IPS-NIHi11 (cell line): ENCODE results near the gene EIF4EBP3.

Source experiments
- DNase-seq: peaks from one replicate; pipeline ENCODE4 v3.0.0; 2012; ENCODE audit warnings: mixed read lengths, low spot score

The EIF4EBP3 gene

GRCh38 chr5:140557136-140557805 is 9.8 kb downstream of the EIF4EBP3 start, which contains the start of gene SRA1:
Gene SRA1, minus strand, starts transcription at chr5:140557473. Its CDS starts 21 bp downstream, at chr5:140557452.
- DNase-seq, result peak; percentile 96

GRCh38 chr5:140557965-140558364 is 10.5 kb downstream of the EIF4EBP3 start:
- DNase-seq, result no peak

GRCh38 chr5:140558542-140558941 is 11.1 kb downstream of the EIF4EBP3 start:
- no peak for DNase-seq

GRCh38 chr5:140560227-140560626 is 12.8 kb downstream of the EIF4EBP3 start:
- DNase-seq, result no peak

GRCh38 chr5:140561753-140562523 is 14.5 kb downstream of the EIF4EBP3 start:
- no peak for DNase-seq

GRCh38 chr5:140563596-140563995 is 16.1 kb downstream of the EIF4EBP3 start:
- no peak for DNase-seq

- peak; percentile 95 for DNase-seq
Measured at GRCh38 chr5:140564196-140565023, 16.9 kb downstream of the EIF4EBP3 start, which contains the start of the genes APBB3 and SLC35A4. Gene APBB3, minus strand, starts transcription at chr5:140564598. Its CDS starts 353 bp downstream, at chr5:140564245. Gene SLC35A4, plus strand, starts transcription at chr5:140564828. Its CDS starts 2,342 bp downstream, at chr5:140567170.

- no peak for DNase-seq
Measured at GRCh38 chr5:140565024-140565779, 17.7 kb downstream of the EIF4EBP3 start.

- no peak for DNase-seq
Measured at GRCh38 chr5:140565780-140566095, 18.3 kb downstream of the EIF4EBP3 start.

GRCh38 chr5:140566665-140567064 is 19.2 kb downstream of the EIF4EBP3 start:
- DNase-seq, result no peak

GRCh38 chr5:140567136-140567818 is 19.8 kb downstream of the EIF4EBP3 start:
- no peak for DNase-seq

- DNase-seq, result no peak
Measured at GRCh38 chr5:140567871-140568270, 20.4 kb downstream of the EIF4EBP3 start.

GRCh38 chr5:140568443-140569063 is 21.1 kb downstream of the EIF4EBP3 start:
- no peak for DNase-seq

GRCh38 chr5:140569197-140569596 is 21.7 kb downstream of the EIF4EBP3 start:
- no peak for DNase-seq

- no peak for DNase-seq
Measured at GRCh38 chr5:140570058-140570457, 22.6 kb downstream of the EIF4EBP3 start.

GRCh38 chr5:140570488-140570887 is 23.0 kb downstream of the EIF4EBP3 start:
- no peak for DNase-seq

- no peak for DNase-seq
Measured at GRCh38 chr5:140571105-140571504, 23.6 kb downstream of the EIF4EBP3 start.

- no peak for DNase-seq
Measured at GRCh38 chr5:140573683-140574082, 26.2 kb downstream of the EIF4EBP3 start.

GRCh38 chr5:140574165-140574564 is 26.7 kb downstream of the EIF4EBP3 start:
- DNase-seq, result no peak

- peak; percentile 41 for DNase-seq
Measured at GRCh38 chr5:140575309-140575708, 27.8 kb downstream of the EIF4EBP3 start.

GRCh38 chr5:140576776-140577201 is 29.3 kb downstream of the EIF4EBP3 start:
- no peak for DNase-seq
